Progenitor cell of endocrine pancreas (in vitro differentiated cells): ENCODE results near the gene CHRNA3. TPM values are rescaled to one million over a fixed set of nuclear protein-coding genes. Genes with fewer than 3 reads are reported as not detected.

Source experiments
- DNase-seq: peaks from one replicate; pipeline ENCODE4 v3.0.0; 2021; ENCODE audit warnings: low spot score; ENCODE audit not compliant: unreplicated experiment
- H3K27ac Mint-ChIP-seq: 2 replicates; pipeline ENCODE4 v1.8.0; 2021; ENCODE audit warnings: mild to moderate bottlenecking, moderate library complexity, mixed read lengths
- H3K27me3 Mint-ChIP-seq: 2 replicates; pipeline ENCODE4 v1.8.0; 2021; ENCODE audit warnings: mixed read lengths
- H3K36me3 Mint-ChIP-seq: 2 replicates; pipeline ENCODE4 v1.8.0; 2022; ENCODE audit warnings: mixed read lengths; ENCODE audit not compliant: insufficient read depth
- H3K4me1 Mint-ChIP-seq: 2 replicates; pipeline ENCODE4 v1.8.0; 2021; ENCODE audit warnings: low read depth, mixed read lengths
- H3K4me3 Mint-ChIP-seq: 2 replicates; pipeline ENCODE4 v1.8.0; 2021; ENCODE audit warnings: low read depth, mild to moderate bottlenecking, moderate library complexity, mixed read lengths
- H3K9me3 Mint-ChIP-seq: 2 replicates; pipeline ENCODE4 v1.8.0; 2021; ENCODE audit warnings: low read depth, mixed read lengths
- CTCF ChIP-seq: fragments of 200-600 bp; sonication (generic); IDR thresholded peaks from one replicate; pipeline ENCODE4 v1.5.0; 2021; ENCODE audit warnings: antibody characterized with exemption, mild to moderate bottlenecking; ENCODE audit not compliant: unreplicated experiment
- total RNA-seq: library from RNA; stranded (reverse); gene quantifications from 2 replicates; pipeline ENCODE4 v1.2.1, GENCODE V29; 2021

CHRNA3 gene
- total RNA-seq, 1 donor from 2014 or later = 0.29 TPM

DNA sequence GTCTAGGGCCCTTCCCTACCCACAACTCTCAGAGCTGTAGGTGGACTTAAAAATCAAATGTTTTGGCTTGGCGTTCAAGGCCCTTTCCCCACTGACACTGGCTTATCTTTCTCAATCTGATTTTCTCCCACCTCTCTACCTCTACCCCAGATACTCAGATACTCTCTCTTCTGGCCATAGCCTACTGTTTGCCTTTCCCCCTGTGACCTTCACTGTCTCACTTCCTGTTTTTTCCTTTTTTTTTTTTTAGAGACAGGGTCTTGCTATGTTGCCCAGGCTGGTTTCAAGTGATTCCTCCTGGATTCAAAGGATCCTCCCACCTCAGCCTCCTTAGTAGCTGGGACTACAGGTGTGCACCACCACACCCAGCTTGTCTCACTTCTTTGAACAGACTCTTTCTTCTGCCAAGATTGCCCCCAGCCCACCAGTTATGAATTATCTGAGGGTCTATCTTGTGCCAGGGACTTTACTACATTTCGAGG is 15.6 kb upstream of the CHRNA3 start:
- peaks cover 36% of the 10 kb centered on the region for H3K27me3 Mint-ChIP-seq
- no peak for TF ChIP-seq CTCF
- no peak overlapping the region for H3K4me3 Mint-ChIP-seq
- no peak overlapping the region for H3K27ac Mint-ChIP-seq
- peaks cover 2% of the 10 kb centered on the region for H3K4me1 Mint-ChIP-seq
- peaks cover 9% of the 10 kb centered on the region for H3K9me3 Mint-ChIP-seq
- DNase-seq = no peak
- H3K36me3 Mint-ChIP-seq = no peaks in the 10 kb centered on the region

DNA sequence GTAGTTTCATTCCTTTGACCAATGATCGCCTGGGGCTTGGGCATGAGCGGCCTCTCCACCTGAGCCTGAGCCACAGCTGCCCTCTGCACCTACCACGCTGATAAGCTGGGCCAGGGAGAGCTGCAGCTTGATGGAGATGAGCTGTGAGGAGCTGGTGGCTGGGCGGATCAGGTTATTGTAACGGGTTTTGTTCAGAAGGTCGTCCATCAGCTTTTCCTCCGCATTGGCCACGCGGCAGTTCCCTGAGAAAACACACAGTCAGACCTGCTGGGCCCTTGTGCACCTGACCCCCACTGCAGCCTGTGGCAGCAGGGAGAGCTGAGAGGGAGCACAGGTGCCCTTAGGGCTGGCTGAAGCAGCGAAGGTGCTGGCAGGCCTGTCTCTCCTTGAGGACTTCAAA is 14.6 kb upstream of the CHRNA3 start:
- peaks cover 32% of the 10 kb centered on the region for H3K27me3 Mint-ChIP-seq
- H3K27ac Mint-ChIP-seq = no peak overlapping the region
- no peak for TF ChIP-seq CTCF
- no peak for DNase-seq
- H3K4me3 Mint-ChIP-seq = no peak overlapping the region
- H3K4me1 Mint-ChIP-seq = no peaks in the 10 kb centered on the region
- H3K9me3 Mint-ChIP-seq = peaks cover 9% of the 10 kb centered on the region
- H3K36me3 Mint-ChIP-seq = no peaks in the 10 kb centered on the region

GRCh38 chr15:78634210-78635145 is 13.7 kb upstream of the CHRNA3 start:
- peaks cover 35% of the 10 kb centered on the region for H3K27me3 Mint-ChIP-seq
- H3K36me3 Mint-ChIP-seq = no peaks in the 10 kb centered on the region
- no peak overlapping the region for H3K4me3 Mint-ChIP-seq
- no peaks in the 10 kb centered on the region for H3K4me1 Mint-ChIP-seq
- H3K27ac Mint-ChIP-seq = no peak overlapping the region
- no peak for DNase-seq
- no peak for TF ChIP-seq CTCF
- peaks cover 9% of the 10 kb centered on the region for H3K9me3 Mint-ChIP-seq

GRCh38 chr15:78633348-78633747 is 12.6 kb upstream of the CHRNA3 start:
- H3K36me3 Mint-ChIP-seq = no peaks in the 10 kb centered on the region
- H3K27me3 Mint-ChIP-seq = peaks cover 41% of the 10 kb centered on the region
- H3K4me3 Mint-ChIP-seq = no peak overlapping the region
- H3K9me3 Mint-ChIP-seq = peaks cover 9% of the 10 kb centered on the region
- DNase-seq = no peak
- no peaks in the 10 kb centered on the region for H3K4me1 Mint-ChIP-seq
- H3K27ac Mint-ChIP-seq = no peak overlapping the region
- TF ChIP-seq CTCF = no peak

- no peak for TF ChIP-seq CTCF
- Mint-ChIP-seq H3K27me3 (peaks cover 48% of the 10 kb centered on the region), H3K9me3 (peaks cover 9% of the 10 kb centered on the region), H3K36me3 (no peaks in the 10 kb centered on the region), H3K27ac (no peak overlapping the region), H3K4me1 (no peaks in the 10 kb centered on the region), H3K4me3 (no peak overlapping the region)
- no peak for DNase-seq
Observed at GRCh38 chr15:78630886-78631633, 10.3 kb upstream of the CHRNA3 start.
